Glutamatergic neuron (in vitro differentiated cells): Measurements from ENCODE around the gene NGEF. TPM values are rescaled to one million over a fixed set of nuclear protein-coding genes. Genes with fewer than 3 reads are reported as not detected.

Experiments
- DNase-seq: peaks from one replicate; pipeline ENCODE4 v3.0.0; 2022
- H3K27ac Mint-ChIP-seq: one replicate; pipeline ENCODE4 v1.8.0; 2020; ENCODE audit warnings: mild to moderate bottlenecking, mixed read lengths, inconsistent platforms; ENCODE audit not compliant: unreplicated experiment
- H3K27me3 Mint-ChIP-seq: one replicate; pipeline ENCODE4 v1.8.0; 2020; ENCODE audit warnings: mild to moderate bottlenecking, moderate library complexity, mixed read lengths, inconsistent platforms; ENCODE audit not compliant: unreplicated experiment
- H3K36me3 Mint-ChIP-seq: one replicate; pipeline ENCODE4 v1.8.0; 2020; ENCODE audit warnings: mild to moderate bottlenecking, mixed read lengths, inconsistent platforms; ENCODE audit not compliant: unreplicated experiment
- H3K4me1 Mint-ChIP-seq: one replicate; pipeline ENCODE4 v1.8.0; 2020; ENCODE audit warnings: mild to moderate bottlenecking, low read depth, mixed read lengths, inconsistent platforms; ENCODE audit not compliant: unreplicated experiment
- H3K4me3 Mint-ChIP-seq: one replicate; pipeline ENCODE4 v1.8.0; 2020; ENCODE audit warnings: mild to moderate bottlenecking, mixed read lengths, inconsistent platforms; ENCODE audit not compliant: unreplicated experiment
- H3K9me3 Mint-ChIP-seq: one replicate; pipeline ENCODE4 v1.8.0; 2020; ENCODE audit warnings: mild to moderate bottlenecking, moderate library complexity, mixed read lengths, inconsistent platforms; ENCODE audit not compliant: unreplicated experiment
- CTCF ChIP-seq: fragments of 200-600 bp; sonication (generic); IDR thresholded peaks from one replicate; pipeline ENCODE4 v1.5.0; 2021; ENCODE audit not compliant: partially characterized antibody, unreplicated experiment
- total RNA-seq: library from RNA; stranded (reverse); fragmentation: NEBNext Ultra II Directional; extraction: Animal tissue kit (Norgen Biotek cat#: 25700); gene quantifications from one replicate; pipeline ENCODE4 v1.2.1, GENCODE V29; 2021; ENCODE audit not compliant: unreplicated experiment

NGEF gene
- total RNA-seq, 1 donor from 2014 or later: 7.2 TPM

DNA sequence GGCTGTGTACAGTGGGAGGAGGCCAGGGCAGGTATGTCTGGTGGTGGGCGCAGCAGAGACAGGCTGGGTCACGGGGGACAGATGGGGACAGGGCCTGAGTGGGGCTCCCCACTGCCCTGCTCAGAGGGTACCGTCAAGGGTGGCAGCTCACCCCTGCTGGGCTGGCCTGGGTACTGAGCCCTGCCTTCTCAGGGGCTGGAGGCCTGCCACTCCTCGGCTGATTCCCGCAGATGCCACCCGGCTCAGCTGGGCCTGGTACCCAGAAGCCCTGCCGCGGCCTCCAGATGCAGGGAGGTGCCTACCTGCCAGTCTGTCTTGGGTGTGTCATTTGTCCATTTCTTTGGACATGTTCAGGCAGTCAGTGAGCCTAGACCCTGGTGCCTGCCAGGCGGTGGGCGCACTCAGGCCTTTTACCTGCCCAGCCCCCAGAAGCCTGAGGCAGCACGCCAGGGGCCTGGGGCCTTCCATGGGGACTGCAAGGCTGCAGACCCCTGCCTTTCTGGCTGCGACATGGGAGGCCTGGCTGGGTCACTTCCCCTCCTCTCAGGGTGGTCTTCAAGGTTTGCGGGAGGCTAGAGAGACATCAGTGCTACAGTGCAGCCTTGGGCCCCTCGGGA, 139.7 kb downstream of the NGEF start:
- Mint-ChIP-seq H3K9me3 (peaks cover 2% of the 10 kb centered on the region), H3K4me3 (no peak overlapping the region), H3K27ac (no peak overlapping the region), H3K4me1 (peaks cover 4% of the 10 kb centered on the region), H3K27me3 (peaks cover 14% of the 10 kb centered on the region), H3K36me3 (no peaks in the 10 kb centered on the region)
- TF ChIP-seq CTCF: no peak
- no peak for DNase-seq

DNA sequence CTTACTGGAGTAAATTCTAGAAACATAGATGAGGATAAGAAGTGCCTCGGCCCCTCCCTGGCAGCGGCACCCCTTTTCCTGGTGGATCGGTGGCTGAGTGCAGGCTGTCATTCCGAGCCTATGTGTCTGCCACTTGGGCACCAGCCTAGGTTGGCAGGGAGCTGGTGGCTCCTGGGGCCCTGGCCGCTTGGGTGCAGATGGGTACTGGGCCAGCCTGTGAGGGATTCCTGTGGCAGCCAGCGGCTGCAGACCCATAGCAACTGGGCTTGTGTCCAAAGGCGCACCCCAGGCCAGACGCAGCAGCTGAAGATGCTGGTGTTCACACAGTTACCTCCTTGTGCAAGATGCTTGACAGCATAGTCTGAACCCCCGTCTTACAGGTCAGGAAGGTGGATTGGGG, 140.2 kb downstream of the NGEF start:
- no peak for DNase-seq
- H3K4me3 Mint-ChIP-seq: no peak overlapping the region
- H3K27ac Mint-ChIP-seq: no peak overlapping the region
- no peaks in the 10 kb centered on the region for H3K36me3 Mint-ChIP-seq
- peaks cover 4% of the 10 kb centered on the region for H3K4me1 Mint-ChIP-seq
- H3K27me3 Mint-ChIP-seq: peaks cover 12% of the 10 kb centered on the region
- H3K9me3 Mint-ChIP-seq: peaks cover 2% of the 10 kb centered on the region
- TF ChIP-seq CTCF: no peak

DNA sequence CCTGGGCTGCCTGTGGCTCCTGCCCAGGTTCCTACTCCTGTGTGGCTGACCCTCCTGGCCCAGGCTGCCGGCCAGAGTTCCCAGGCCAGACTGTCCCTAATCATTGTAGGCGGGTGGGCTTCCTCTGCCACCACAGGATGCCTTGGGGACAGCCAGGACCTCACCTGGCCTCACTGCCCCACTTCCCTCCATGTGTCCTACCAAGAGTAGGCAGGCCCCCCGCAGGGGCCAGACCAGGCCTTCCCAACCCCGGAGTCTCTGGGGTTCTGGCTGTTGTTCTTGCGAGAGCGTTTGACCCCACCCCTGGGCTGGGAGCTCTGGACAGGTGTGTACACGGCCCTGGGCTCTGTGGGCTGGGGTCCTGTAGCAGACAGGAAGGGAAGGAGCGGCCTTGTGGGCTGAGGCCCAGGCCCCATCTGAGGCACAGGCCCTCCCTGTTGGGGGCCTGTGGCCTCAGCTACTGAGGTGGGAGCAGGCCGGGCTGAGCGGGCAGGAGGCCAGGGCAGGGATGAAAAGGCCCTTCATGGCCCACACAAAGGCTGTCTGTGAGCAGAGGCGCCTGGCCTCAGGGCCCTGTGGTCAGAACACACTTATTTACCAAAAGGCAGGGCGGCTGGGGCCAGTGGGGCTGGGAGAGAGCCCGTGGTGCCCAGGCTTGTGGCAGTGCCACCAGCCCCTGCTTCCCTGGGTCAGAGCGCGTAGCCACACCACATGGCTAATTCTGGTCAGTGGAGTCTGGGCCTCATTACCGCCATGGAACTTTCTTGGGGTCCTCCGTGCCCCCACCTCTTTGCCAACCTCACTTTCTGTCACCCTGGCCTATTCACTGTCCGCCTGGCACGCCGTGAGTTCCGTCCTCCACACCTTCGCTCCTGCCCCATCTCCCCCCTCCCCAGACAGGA, 141.0 kb downstream of the NGEF start:
- no peak for DNase-seq
- Mint-ChIP-seq H3K27me3 (peaks cover 8% of the 10 kb centered on the region), H3K4me3 (no peak overlapping the region), H3K4me1 (peaks cover 1% of the 10 kb centered on the region), H3K36me3 (no peaks in the 10 kb centered on the region), H3K9me3 (no peaks in the 10 kb centered on the region), H3K27ac (no peak overlapping the region)
- TF ChIP-seq CTCF: no peak

DNA sequence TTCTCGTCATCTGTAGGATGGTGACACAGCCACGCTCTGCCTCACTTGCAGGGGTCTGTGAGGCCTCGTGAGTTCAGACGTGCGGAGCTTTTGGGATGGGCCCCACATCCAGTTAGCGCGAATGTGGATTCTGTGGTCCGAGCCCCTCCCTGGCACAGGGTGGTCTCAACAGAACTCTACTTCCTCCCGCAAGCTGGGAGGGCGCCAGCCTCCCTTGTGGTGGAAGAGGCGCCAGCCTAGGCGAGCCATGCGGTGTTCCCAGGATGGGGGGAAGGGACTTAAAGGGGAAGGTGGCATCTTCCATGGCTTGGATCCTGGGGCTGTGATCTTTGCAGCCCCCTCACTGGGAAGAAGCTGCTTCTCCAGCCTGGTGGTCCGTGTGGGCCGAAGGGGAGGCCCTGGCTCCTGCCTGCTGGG, 141.6 kb downstream of the NGEF start:
- no peak for DNase-seq
- Mint-ChIP-seq H3K27ac (no peak overlapping the region), H3K4me1 (peaks cover 1% of the 10 kb centered on the region), H3K27me3 (peaks cover 7% of the 10 kb centered on the region), H3K36me3 (no peaks in the 10 kb centered on the region), H3K4me3 (no peak overlapping the region), H3K9me3 (no peaks in the 10 kb centered on the region)
- TF ChIP-seq CTCF: no peak
